Putamen (tissue), 1 donor: ENCODE data around the gene ARIH2.

Source experiments
- DNase-seq: peaks from one replicate; pipeline ENCODE4 v3.0.0-alpha.2; 2016; ENCODE audit warnings: low spot score

The ARIH2 gene

GRCh38 chr3:48974076-48974864 lies 55.6 kb downstream of the ARIH2 start:
- no peak for DNase-seq

GRCh38 chr3:48979451-48979850 lies 60.8 kb downstream of the ARIH2 start:
- no peak for DNase-seq

- DNase-seq = no peak
Observed at GRCh38 chr3:48980295-48980694, 61.7 kb downstream of the ARIH2 start.

GRCh38 chr3:48982016-48982415 lies 63.4 kb downstream of the ARIH2 start:
- DNase-seq = no peak

- no peak for DNase-seq
Observed at GRCh38 chr3:48982686-48983085, 64.0 kb downstream of the ARIH2 start.

GRCh38 chr3:48983096-48983495 lies 64.5 kb downstream of the ARIH2 start:
- no peak for DNase-seq

GRCh38 chr3:48984663-48985062 lies 66.0 kb downstream of the ARIH2 start:
- no peak for DNase-seq

- DNase-seq = no peak
Observed at GRCh38 chr3:48985831-48986376, 67.3 kb downstream of the ARIH2 start.

- no peak for DNase-seq
Observed at GRCh38 chr3:48989126-48989795, 70.6 kb downstream of the ARIH2 start.

GRCh38 chr3:48989796-48990635 lies 71.4 kb downstream of the ARIH2 start, which contains the start of gene P4HTM:
Gene P4HTM, plus strand, starts transcription at chr3:48990241. Its CDS starts 16 bp downstream, at chr3:48990257.
- DNase-seq = peak; percentile 92

GRCh38 chr3:48990636-48991469 lies 72.2 kb downstream of the ARIH2 start:
- DNase-seq = no peak

GRCh38 chr3:48991851-48992545 lies 73.4 kb downstream of the ARIH2 start:
- DNase-seq = no peak

- DNase-seq = no peak
Observed at GRCh38 chr3:48993834-48994233, 75.2 kb downstream of the ARIH2 start.

GRCh38 chr3:48996640-48997039 lies 78.0 kb downstream of the ARIH2 start:
- no peak for DNase-seq

GRCh38 chr3:48997102-48997635 lies 78.5 kb downstream of the ARIH2 start:
- no peak for DNase-seq

GRCh38 chr3:48997714-48998637 lies 79.3 kb downstream of the ARIH2 start:
- no peak for DNase-seq

GRCh38 chr3:48999085-48999858 lies 80.6 kb downstream of the ARIH2 start:
- no peak for DNase-seq

GRCh38 chr3:49001155-49001554 lies 82.5 kb downstream of the ARIH2 start:
- no peak for DNase-seq
